Body of pancreas (tissue), 4 donors: Measurements from ENCODE around the gene IDS.

Experiments used
- POLR2A ChIP-seq, 3 donors: fragments of 450-650 bp; IDR thresholded peaks; one replicate each; pipeline ENCODE4 v1.6.1; 2016; ENCODE audit warnings: antibody characterized with exemption in 3 of 3, mild to moderate bottlenecking in 2 of 3
- TF ChIP-seq, protein P1 (sequence below), 7 experiments: fragments of 450-650 bp in 4 of 7; fragments of 200-600 bp in 3 of 7; sonication (generic) in 3 of 7; IDR thresholded peaks; one replicate each; pipeline ENCODE4 v1.5.1; 2016 to 2019; ENCODE audit warnings: antibody characterized with exemption in 7 of 7

DNA sequence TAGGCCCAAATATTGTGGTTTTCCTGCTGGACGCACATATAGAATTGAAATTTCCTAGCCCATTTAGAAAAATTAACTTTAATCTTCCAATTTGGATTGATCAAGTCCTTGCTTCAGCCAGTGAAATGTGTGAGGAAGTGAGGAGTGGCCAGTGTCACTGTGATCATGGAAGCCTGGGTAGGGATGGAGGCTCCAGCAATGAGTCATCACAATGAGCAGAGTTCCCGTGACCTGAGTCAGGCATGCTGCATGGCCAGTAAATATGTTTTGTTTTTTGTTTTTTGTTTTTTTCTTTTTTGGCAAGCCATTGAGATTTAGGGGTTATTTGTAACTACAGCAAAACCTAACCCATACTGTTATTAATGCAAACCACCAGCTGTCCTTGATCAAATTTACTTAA is 52.1 kb downstream of the IDS start:
- no peak for TF ChIP-seq POLR2A (IDR thresholded peaks at IDR 0.05)
- TF ChIP-seq, protein P1, sequence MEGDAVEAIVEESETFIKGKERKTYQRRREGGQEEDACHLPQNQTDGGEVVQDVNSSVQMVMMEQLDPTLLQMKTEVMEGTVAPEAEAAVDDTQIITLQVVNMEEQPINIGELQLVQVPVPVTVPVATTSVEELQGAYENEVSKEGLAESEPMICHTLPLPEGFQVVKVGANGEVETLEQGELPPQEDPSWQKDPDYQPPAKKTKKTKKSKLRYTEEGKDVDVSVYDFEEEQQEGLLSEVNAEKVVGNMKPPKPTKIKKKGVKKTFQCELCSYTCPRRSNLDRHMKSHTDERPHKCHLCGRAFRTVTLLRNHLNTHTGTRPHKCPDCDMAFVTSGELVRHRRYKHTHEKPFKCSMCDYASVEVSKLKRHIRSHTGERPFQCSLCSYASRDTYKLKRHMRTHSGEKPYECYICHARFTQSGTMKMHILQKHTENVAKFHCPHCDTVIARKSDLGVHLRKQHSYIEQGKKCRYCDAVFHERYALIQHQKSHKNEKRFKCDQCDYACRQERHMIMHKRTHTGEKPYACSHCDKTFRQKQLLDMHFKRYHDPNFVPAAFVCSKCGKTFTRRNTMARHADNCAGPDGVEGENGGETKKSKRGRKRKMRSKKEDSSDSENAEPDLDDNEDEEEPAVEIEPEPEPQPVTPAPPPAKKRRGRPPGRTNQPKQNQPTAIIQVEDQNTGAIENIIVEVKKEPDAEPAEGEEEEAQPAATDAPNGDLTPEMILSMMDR (IDR thresholded peaks at IDR 0.05) = no peak
